Neural progenitor cell (in vitro differentiated cells): ENCODE results near the gene DOK7. TPM values are rescaled to one million over a fixed set of nuclear protein-coding genes. Genes with fewer than 3 reads are reported as not detected.

Experiments
- DNase-seq: peaks from one replicate; pipeline ENCODE4 v3.0.0-alpha.2; 2016; ENCODE audit warnings: low spot score
- H2AFZ ChIP-seq: fragments of 200-600 bp; sonication (generic); replicated peaks from 2 replicates; pipeline ENCODE4 v1.6.1; 2016; ENCODE audit warnings: antibody characterized with exemption
- H3F3A ChIP-seq: fragments of 200-600 bp; sonication (generic); 2 replicates; pipeline ENCODE4 v1.6.1; 2016; ENCODE audit warnings: antibody characterized with exemption, low read depth
- H3K27ac ChIP-seq: fragments of 200-600 bp; sonication (generic); 2 replicates; pipeline ENCODE4 v1.5.1; 2016; ENCODE audit warnings: mild to moderate bottlenecking
- H3K27me3 ChIP-seq: fragments of 200-600 bp; sonication (generic); 2 replicates; pipeline ENCODE4 v1.6.1; 2016; ENCODE audit warnings: mild to moderate bottlenecking, moderate library complexity
- H3K36me3 ChIP-seq: fragments of 200-600 bp; sonication (generic); 2 replicates; pipeline ENCODE4 v1.5.1; 2016
- H3K4me1 ChIP-seq: fragments of 200-600 bp; sonication (generic); 2 replicates; pipeline ENCODE4 v1.6.1; 2016; ENCODE audit warnings: mixed run types
- H3K4me2 ChIP-seq: fragments of 200-600 bp; sonication (generic); 2 replicates; pipeline ENCODE4 v1.6.1; 2016
- H3K4me3 ChIP-seq: fragments of 200-600 bp; sonication (generic); 2 replicates; pipeline ENCODE4 v1.5.1; 2016
- H3K79me2 ChIP-seq: fragments of 200-600 bp; sonication (generic); 2 replicates; pipeline ENCODE4 v1.6.1; 2016; ENCODE audit warnings: low read depth
- H3K9ac ChIP-seq: fragments of 200-600 bp; sonication (generic); 2 replicates; pipeline ENCODE4 v1.6.1; 2016
- H3K9me3 ChIP-seq: fragments of 200-600 bp; sonication (generic); 2 replicates; pipeline ENCODE4 v1.5.1; 2016; ENCODE audit warnings: low read depth
- H4K20me1 ChIP-seq: fragments of 200-600 bp; sonication (generic); 2 replicates; pipeline ENCODE4 v1.6.1; 2016; ENCODE audit warnings: low read depth
- H3K27ac Mint-ChIP-seq: 3 replicates; pipeline ENCODE4 v1.8.0; 2021; ENCODE audit warnings: mixed read lengths
- H3K27me3 Mint-ChIP-seq: 2 replicates; pipeline ENCODE4 v1.8.0; 2022; ENCODE audit warnings: low read depth, mild to moderate bottlenecking, inconsistent platforms, moderate library complexity, mixed read lengths; ENCODE audit not compliant: insufficient read depth
- H3K36me3 Mint-ChIP-seq: 3 replicates; pipeline ENCODE4 v1.8.0; 2021; ENCODE audit warnings: mixed read lengths
- H3K4me1 Mint-ChIP-seq: 3 replicates; pipeline ENCODE4 v1.8.0; 2021; ENCODE audit warnings: mixed read lengths
- H3K4me3 Mint-ChIP-seq: 3 replicates; pipeline ENCODE4 v1.8.0; 2021; ENCODE audit warnings: mild to moderate bottlenecking, moderate library complexity, mixed read lengths
- H3K9me3 Mint-ChIP-seq: 3 replicates; pipeline ENCODE4 v1.8.0; 2020; ENCODE audit warnings: mixed read lengths
- EZH2 ChIP-seq: fragments of 200-600 bp; sonication (generic); IDR thresholded peaks from 2 replicates; pipeline ENCODE4 v1.6.1; 2017; ENCODE audit warnings: antibody characterized with exemption, mild to moderate bottlenecking, moderate library complexity
- EZH2phosphoT487 ChIP-seq: fragments of 200-600 bp; sonication (generic); IDR thresholded peaks from 2 replicates; pipeline ENCODE4 v1.6.1; 2017; ENCODE audit warnings: antibody characterized with exemption
- total RNA-seq: library from RNA; depleted of rRNA; stranded (reverse); fragments of >200 nt; gene quantifications from 2 replicates; pipeline ENCODE4 v1.2.3, GENCODE V29; 2015; ENCODE audit warnings: low replicate concordance
- TF ChIP-seq, protein P1 (sequence below): fragments of 200-600 bp; sonication (generic); IDR thresholded peaks from 2 replicates; pipeline ENCODE4 v1.5.1; 2017; ENCODE audit warnings: antibody characterized with exemption, mild to moderate bottlenecking

The DOK7 gene
- total RNA-seq, 1 donor from 2014 or later: not detected

DNA sequence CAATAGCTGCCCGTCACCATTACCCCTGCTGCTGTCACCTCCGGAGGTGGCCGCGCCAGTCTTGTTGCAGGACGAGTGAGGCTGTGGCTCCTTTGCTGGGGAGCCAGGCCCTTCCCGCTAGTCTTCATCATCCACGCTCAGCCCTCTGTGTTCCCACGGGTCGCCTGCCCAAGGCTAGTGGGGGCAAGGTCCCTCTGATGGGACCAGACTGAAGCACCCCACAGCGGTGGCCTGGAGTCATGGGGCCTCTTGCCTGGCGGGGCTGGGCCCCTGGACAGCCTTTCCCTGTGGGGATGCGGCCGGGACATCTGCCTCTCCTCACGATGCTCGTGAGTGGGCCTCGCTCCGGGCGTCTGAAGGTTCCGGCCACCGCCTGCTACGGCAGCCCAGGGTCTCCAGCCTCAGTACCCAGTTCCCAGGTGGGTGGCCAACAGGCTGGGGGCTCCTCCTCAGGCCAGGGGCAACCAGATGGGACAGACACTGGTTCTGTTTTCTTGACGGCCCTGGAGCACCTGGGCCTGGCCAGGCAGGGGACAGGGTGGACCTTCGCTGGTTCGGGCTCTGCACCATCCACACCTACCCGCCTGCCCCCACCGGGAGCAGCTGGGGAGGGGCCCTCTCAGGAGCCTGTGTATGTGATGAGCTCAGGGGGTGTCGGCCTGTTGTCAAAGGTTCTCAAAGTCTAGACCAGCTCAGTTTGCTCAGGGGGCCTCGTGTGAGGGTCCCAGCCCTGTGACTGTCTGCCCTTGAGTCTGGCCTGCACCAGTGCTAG is 32.3 kb downstream of the DOK7 start:
- H3K27ac Mint-ChIP-seq: no peak overlapping the region

DNA sequence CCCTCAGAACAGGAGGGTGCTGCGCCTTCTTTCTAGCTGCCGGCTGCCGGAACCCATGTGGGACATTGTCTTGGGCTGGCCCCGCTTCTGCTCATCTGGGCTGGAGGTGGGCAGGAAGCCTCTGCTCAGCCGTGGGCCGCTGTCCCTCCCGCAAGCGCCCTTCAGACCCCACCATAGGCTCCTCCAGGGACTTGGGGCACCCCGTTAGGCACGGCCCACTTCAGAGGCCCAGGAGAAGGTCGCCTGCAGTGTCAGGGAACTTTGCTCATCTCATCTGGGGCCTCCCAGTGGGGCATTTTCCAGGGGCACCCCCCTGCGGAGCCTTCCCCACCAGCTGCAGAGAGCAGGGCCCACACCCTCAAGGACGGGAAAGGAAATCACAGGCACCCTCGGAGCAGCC is 32.9 kb downstream of the DOK7 start:
- Mint-ChIP-seq H3K27me3 (peaks cover 8% of the 10 kb centered on the region), H3K27ac (no peak overlapping the region), H3K4me1 (peaks cover 15% of the 10 kb centered on the region), H3K9me3 (no peaks in the 10 kb centered on the region), H3K36me3 (no peaks in the 10 kb centered on the region), H3K4me3 (no peak overlapping the region)
- H2AFZ ChIP-seq: no peak overlapping the region
- no peak overlapping the region for H3K27ac ChIP-seq
- H3K4me3 ChIP-seq: no peak overlapping the region
- no peaks in the 10 kb centered on the region for H3K9me3 ChIP-seq
- peaks cover 10% of the 10 kb centered on the region for H3F3A ChIP-seq
- H3K9ac ChIP-seq: no peak overlapping the region
- no peak overlapping the region for H3K4me2 ChIP-seq
- TF ChIP-seq EZH2: no peak
- TF ChIP-seq, protein P1, sequence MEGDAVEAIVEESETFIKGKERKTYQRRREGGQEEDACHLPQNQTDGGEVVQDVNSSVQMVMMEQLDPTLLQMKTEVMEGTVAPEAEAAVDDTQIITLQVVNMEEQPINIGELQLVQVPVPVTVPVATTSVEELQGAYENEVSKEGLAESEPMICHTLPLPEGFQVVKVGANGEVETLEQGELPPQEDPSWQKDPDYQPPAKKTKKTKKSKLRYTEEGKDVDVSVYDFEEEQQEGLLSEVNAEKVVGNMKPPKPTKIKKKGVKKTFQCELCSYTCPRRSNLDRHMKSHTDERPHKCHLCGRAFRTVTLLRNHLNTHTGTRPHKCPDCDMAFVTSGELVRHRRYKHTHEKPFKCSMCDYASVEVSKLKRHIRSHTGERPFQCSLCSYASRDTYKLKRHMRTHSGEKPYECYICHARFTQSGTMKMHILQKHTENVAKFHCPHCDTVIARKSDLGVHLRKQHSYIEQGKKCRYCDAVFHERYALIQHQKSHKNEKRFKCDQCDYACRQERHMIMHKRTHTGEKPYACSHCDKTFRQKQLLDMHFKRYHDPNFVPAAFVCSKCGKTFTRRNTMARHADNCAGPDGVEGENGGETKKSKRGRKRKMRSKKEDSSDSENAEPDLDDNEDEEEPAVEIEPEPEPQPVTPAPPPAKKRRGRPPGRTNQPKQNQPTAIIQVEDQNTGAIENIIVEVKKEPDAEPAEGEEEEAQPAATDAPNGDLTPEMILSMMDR: no peak
- no peak for TF ChIP-seq EZH2phosphoT487
- H3K27me3 ChIP-seq: peaks cover 42% of the 10 kb centered on the region
- peaks cover 25% of the 10 kb centered on the region for H3K4me1 ChIP-seq
- DNase-seq: no peak
- no peaks in the 10 kb centered on the region for H3K79me2 ChIP-seq
- no peaks in the 10 kb centered on the region for H3K36me3 ChIP-seq
- H4K20me1 ChIP-seq: peaks cover 77% of the 10 kb centered on the region

More for the DNA sequence above, 32.3 kb downstream of the DOK7 start:
- no peak overlapping the region for H3K9ac ChIP-seq
- H3K4me1 ChIP-seq: peaks cover 25% of the 10 kb centered on the region
- Mint-ChIP-seq H3K4me3 (no peak overlapping the region), H3K27me3 (peaks cover 9% of the 10 kb centered on the region), H3K36me3 (no peaks in the 10 kb centered on the region), H3K4me1 (peaks cover 15% of the 10 kb centered on the region), H3K9me3 (no peaks in the 10 kb centered on the region)
- no peaks in the 10 kb centered on the region for H3K36me3 ChIP-seq
- no peaks in the 10 kb centered on the region for H3K79me2 ChIP-seq
- H3F3A ChIP-seq: peaks cover 10% of the 10 kb centered on the region
- H3K9me3 ChIP-seq: no peaks in the 10 kb centered on the region
- peaks cover 71% of the 10 kb centered on the region for H4K20me1 ChIP-seq
- DNase-seq: no peak
- TF ChIP-seq, protein P1: no peak
- TF ChIP-seq EZH2phosphoT487: no peak
- no peak for TF ChIP-seq EZH2
- H3K27ac ChIP-seq: no peak overlapping the region
- H3K27me3 ChIP-seq: peaks cover 49% of the 10 kb centered on the region
- no peak overlapping the region for H2AFZ ChIP-seq
- H3K4me2 ChIP-seq: no peak overlapping the region
- no peak overlapping the region for H3K4me3 ChIP-seq

DNA sequence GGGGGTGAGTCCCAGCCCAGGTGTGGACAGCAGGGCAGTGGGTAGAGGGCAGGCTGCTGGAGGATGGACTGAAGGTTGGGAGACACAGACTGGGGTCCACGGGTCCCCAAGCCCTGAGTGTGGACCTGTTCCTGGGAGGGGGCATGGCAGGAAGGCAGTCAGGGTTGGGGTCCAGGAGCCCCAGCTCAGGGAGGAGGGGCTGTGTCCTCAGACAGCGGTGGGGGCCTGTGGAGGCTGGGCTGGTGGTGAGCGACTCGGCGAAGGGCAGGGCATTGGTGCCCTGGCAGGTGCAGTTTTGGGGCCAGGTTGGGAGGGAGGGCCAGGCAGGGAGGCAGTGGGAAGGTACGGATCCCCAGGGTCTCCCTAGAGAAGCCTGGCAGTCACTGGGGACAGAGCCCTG is 34.0 kb downstream of the DOK7 start:
- Mint-ChIP-seq H3K4me1 (peaks cover 15% of the 10 kb centered on the region), H3K9me3 (no peaks in the 10 kb centered on the region), H3K36me3 (no peaks in the 10 kb centered on the region), H3K4me3 (no peak overlapping the region), H3K27me3 (peaks cover 4% of the 10 kb centered on the region), H3K27ac (no peak overlapping the region)
- no peak overlapping the region for H3K9ac ChIP-seq
- peaks cover 10% of the 10 kb centered on the region for H3F3A ChIP-seq
- no peak overlapping the region for H3K27ac ChIP-seq
- H4K20me1 ChIP-seq: peaks cover 82% of the 10 kb centered on the region
- peaks cover 25% of the 10 kb centered on the region for H3K4me1 ChIP-seq
- H3K4me3 ChIP-seq: no peak overlapping the region
- no peak overlapping the region for H2AFZ ChIP-seq
- TF ChIP-seq, protein P1: no peak
- TF ChIP-seq EZH2phosphoT487: no peak
- no peak for TF ChIP-seq EZH2
- no peak for DNase-seq
- no peak overlapping the region for H3K4me2 ChIP-seq
- H3K27me3 ChIP-seq: peaks cover 32% of the 10 kb centered on the region
- H3K9me3 ChIP-seq: no peaks in the 10 kb centered on the region
- no peaks in the 10 kb centered on the region for H3K79me2 ChIP-seq
- no peaks in the 10 kb centered on the region for H3K36me3 ChIP-seq
